Tibial nerve (tissue), 4 donors: Measurements from ENCODE around the gene RIPOR3.

Source experiments
- CTCF ChIP-seq, 5 experiments: fragments of 200-600 bp in 3 of 5; fragments of 450-650 bp in 2 of 5; sonication (generic) in 3 of 5; IDR thresholded peaks; one replicate each; pipeline ENCODE4 v1.5.1; 2016 to 2019; ENCODE audit warnings: antibody characterized with exemption in 5 of 5, mild to moderate bottlenecking in 3 of 5, moderate library complexity in 2 of 5
- EP300 ChIP-seq, 2 donors: sonication (generic); formaldehyde crosslinking; IDR thresholded peaks; one replicate each; pipeline ENCODE4 v1.6.1; 2017; ENCODE audit warnings: antibody characterized with exemption in 2 of 2, mild to moderate bottlenecking in 1 of 2
- POLR2A ChIP-seq, 2 donors: fragments of 450-650 bp; IDR thresholded peaks; one replicate each; pipeline ENCODE4 v1.6.1; 2017; ENCODE audit warnings: antibody characterized with exemption in 2 of 2, mild to moderate bottlenecking in 2 of 2, moderate library complexity in 2 of 2

- TF ChIP-seq CTCF (IDR thresholded peaks at IDR 0.05) (no peak), POLR2A (IDR thresholded peaks at IDR 0.05) (no peak), EP300 (IDR thresholded peaks at IDR 0.05) (no peak)
Observed at GRCh38 chr20:50589548-50590347, 101.6 kb downstream of the RIPOR3 start.
